GM12873 (cell line): ENCODE results near the gene CENPV.

ENCODE experiments used
- CTCF ChIP-seq: IDR thresholded peaks from 2 replicates; pipeline ENCODE4 v1.5.1; 2012; ENCODE audit warnings: low read depth, mild to moderate bottlenecking, moderate library complexity, low read length, control low read depth; ENCODE audit not compliant: insufficient read depth; ENCODE audit errors: missing control alignments

Gene CENPV

GRCh38 chr17:16353317-16354174 lies at the start of gene CENPV:
CENPV (minus strand) TSS chr17:16353469; CDS start chr17:16353436, 33 bp downstream.
- peak; percentile 19 for TF ChIP-seq CTCF

GRCh38 chr17:16398270-16399267 lies 45.3 kb upstream of the CENPV start:
- no peak for TF ChIP-seq CTCF

- no peak for TF ChIP-seq CTCF
Observed at GRCh38 chr17:16391451-16391850, 38.2 kb upstream of the CENPV start.

- no peak for TF ChIP-seq CTCF
Observed at GRCh38 chr17:16384557-16384956, 31.3 kb upstream of the CENPV start.

GRCh38 chr17:16383772-16384287 lies 30.6 kb upstream of the CENPV start:
- no peak for TF ChIP-seq CTCF

- TF ChIP-seq CTCF: no peak
Observed at GRCh38 chr17:16383216-16383615, 29.9 kb upstream of the CENPV start.

- no peak for TF ChIP-seq CTCF
Observed at GRCh38 chr17:16381496-16381820, 28.2 kb upstream of the CENPV start.
